ENCODE results near the gene SLK.

GRCh38 chr10:103919648-103920025 is 47.3 kb upstream of the SLK start:
- no peak for TF ChIP-seq EZH2phosphoT487 (IDR thresholded peaks at IDR 0.05; ENCODE audit: insufficient read depth, low read depth)
- TF ChIP-seq EZH2 (IDR thresholded peaks at IDR 0.05; ENCODE audit: insufficient read depth, poor library complexity, severe bottlenecking) = no peak

Measured in GM23248 (cell line).